GM23248 (cell line): Measurements from ENCODE around the gene POR. TPM values are rescaled to one million over a fixed set of nuclear protein-coding genes. Genes with fewer than 3 reads are reported as not detected.

Experiments
- DNase-seq: peaks from one replicate; pipeline ENCODE4 v3.0.0-alpha.2; 2015
- H2AFZ ChIP-seq: fragments of 200-600 bp; sonication (generic); 2 replicates; pipeline ENCODE4 v1.6.1; 2016; ENCODE audit warnings: antibody characterized with exemption
- H3F3A ChIP-seq: fragments of 200-600 bp; sonication (generic); 2 replicates; pipeline ENCODE4 v1.6.1; 2016; ENCODE audit warnings: mild to moderate bottlenecking, antibody characterized with exemption, mixed run types; ENCODE audit not compliant: insufficient read depth
- H3K27ac ChIP-seq: fragments of 200-600 bp; sonication (generic); 2 replicates; pipeline ENCODE4 v1.5.1; 2016; ENCODE audit warnings: mild to moderate bottlenecking
- H3K27me3 ChIP-seq: fragments of 200-600 bp; sonication (generic); replicated peaks from 2 replicates; pipeline ENCODE4 v1.6.1; 2016; ENCODE audit warnings: mild to moderate bottlenecking; ENCODE audit not compliant: insufficient read depth
- H3K36me3 ChIP-seq: fragments of 200-600 bp; sonication (generic); 2 replicates; pipeline ENCODE4 v1.6.1; 2016; ENCODE audit warnings: low read depth, mild to moderate bottlenecking
- H3K4me1 ChIP-seq: fragments of 200-600 bp; sonication (generic); 2 replicates; pipeline ENCODE4 v1.6.1; 2016; ENCODE audit warnings: mild to moderate bottlenecking; ENCODE audit not compliant: insufficient read depth
- H3K4me2 ChIP-seq: fragments of 200-600 bp; sonication (generic); one replicate; pipeline ENCODE4 v1.6.1; 2016; ENCODE audit warnings: mild to moderate bottlenecking; ENCODE audit not compliant: unreplicated experiment
- H3K4me3 ChIP-seq: fragments of 200-600 bp; sonication (generic); 2 replicates; pipeline ENCODE4 v1.5.1; 2016; ENCODE audit warnings: mild to moderate bottlenecking
- H3K79me2 ChIP-seq: fragments of 200-600 bp; sonication (generic); 2 replicates; pipeline ENCODE4 v1.6.1; 2016; ENCODE audit warnings: mild to moderate bottlenecking; ENCODE audit not compliant: insufficient read depth
- H3K9ac ChIP-seq: fragments of 200-600 bp; sonication (generic); 2 replicates; pipeline ENCODE4 v1.6.1; 2016; ENCODE audit warnings: mild to moderate bottlenecking
- H3K9me2 ChIP-seq: fragments of 200-600 bp; sonication (generic); 2 replicates; pipeline ENCODE4 v1.6.1; 2016; ENCODE audit warnings: mixed run types, mild to moderate bottlenecking, moderate library complexity; ENCODE audit not compliant: insufficient read depth
- H3K9me3 ChIP-seq: fragments of 200-600 bp; sonication (generic); one replicate; pipeline ENCODE4 v1.6.1; 2017; ENCODE audit warnings: low read depth
- H4K20me1 ChIP-seq: fragments of 200-600 bp; sonication (generic); 2 replicates; pipeline ENCODE4 v1.6.0; 2016; ENCODE audit not compliant: insufficient read depth
- EZH2 ChIP-seq: fragments of 200-600 bp; sonication (generic); IDR thresholded peaks from 2 replicates; pipeline ENCODE4 v1.6.1; 2018; ENCODE audit warnings: antibody characterized with exemption, mild to moderate bottlenecking; ENCODE audit not compliant: insufficient read depth, poor library complexity, severe bottlenecking
- EZH2phosphoT487 ChIP-seq: fragments of 200-600 bp; sonication (generic); IDR thresholded peaks from 2 replicates; pipeline ENCODE4 v1.6.1; 2018; ENCODE audit warnings: antibody characterized with exemption, moderate library complexity, mild to moderate bottlenecking, low read depth; ENCODE audit not compliant: insufficient read depth
- WGBS, 2 experiments: methylation state at CpG; one replicate each; pipeline ENCODE4 v1.1.6; 2015 to 2017; ENCODE audit warnings: low lambda C conversion rate in 2 of 2, low coverage in 1 of 2; ENCODE audit errors: missing lambda C conversion rate in 2 of 2; 5-methylcytosine and 5-hydroxymethylcytosine counted together
- in situ Hi-C: fragments of 300-500 bp; cut with MboI; formaldehyde crosslinking; loops from 2 replicates; pipeline ENCODE4 v1.15.0; 2020
- polyA plus RNA-seq: library from polyadenylated mRNA; unstranded; fragments of >200 nt; fragmentation: Nextera tagmentation; extraction: Ambion mirVana; gene quantifications from 2 replicates; pipeline ENCODE4 v1.2.1, GENCODE V29; 2016
- total RNA-seq: library from RNA; depleted of rRNA; stranded (reverse); fragments of >200 nt; shearing (Covaris generic); gene quantifications from 2 replicates; pipeline ENCODE4 v1.2.3, GENCODE V29; 2014

POR gene
- total and polyA plus RNA-seq, 2 experiments from 2014 or later = 42.7 to 58.6 TPM

DNA sequence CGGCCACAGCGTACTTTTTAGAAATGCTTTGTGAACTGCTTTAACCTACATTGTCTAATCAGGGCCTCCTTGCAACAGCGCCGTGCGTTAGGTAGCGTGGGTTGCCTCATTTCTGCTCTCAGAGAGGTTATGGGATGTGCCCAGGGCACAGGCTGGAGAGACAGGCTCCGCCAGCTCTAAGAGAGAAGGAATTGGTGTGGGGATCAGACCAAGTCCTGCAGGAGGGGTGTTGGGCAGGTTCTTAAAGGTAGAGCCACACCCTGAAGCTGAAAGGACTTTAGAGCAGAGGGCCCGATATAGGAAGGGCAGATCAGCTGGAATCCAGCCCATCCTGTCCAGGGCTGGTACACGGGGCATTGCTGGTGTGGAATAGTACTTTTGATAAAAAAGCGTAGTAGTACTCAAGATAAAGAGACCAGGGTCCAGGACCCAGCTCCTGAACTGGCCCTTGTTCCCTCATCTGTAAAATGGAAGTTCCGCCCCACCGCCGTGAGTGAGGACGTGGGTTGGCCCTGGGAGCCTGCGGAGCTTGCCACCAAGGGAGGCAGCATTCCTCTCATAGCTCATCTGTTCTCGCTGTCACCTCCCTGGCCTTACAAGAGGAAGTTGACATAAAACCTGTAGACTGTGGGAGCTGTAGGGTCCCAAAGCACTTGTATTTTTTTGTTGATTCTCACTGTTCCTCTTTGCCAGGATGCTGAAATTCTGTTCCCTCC lies 42.2 kb downstream of the POR start:
- H3K36me3 ChIP-seq = peaks cover 9% of the 10 kb centered on the region; the same call in 1 of the 2 replicates
- in situ Hi-C loops = no loop called here
- H3K4me3 ChIP-seq = no peak overlapping the region
- peaks cover 4% of the 10 kb centered on the region; the same call in 1 of the 2 replicates for H3F3A ChIP-seq
- H3K4me2 ChIP-seq = no peak overlapping the region
- TF ChIP-seq EZH2 (no peak), EZH2phosphoT487 (no peak)
- WGBS, 2 experiments = 93 to 95% methylated on average over 16 of the region's 16 CpGs
- H3K4me1 ChIP-seq = peaks cover 3% of the 10 kb centered on the region; the same call in 1 of the 2 replicates
- H3K9me2 ChIP-seq = no peaks in the 10 kb centered on the region
- no peaks in the 10 kb centered on the region for H3K79me2 ChIP-seq
- no peak overlapping the region for H3K9ac ChIP-seq
- no peaks in the 10 kb centered on the region for H4K20me1 ChIP-seq
- no peaks in the 10 kb centered on the region for H3K9me3 ChIP-seq
- H2AFZ ChIP-seq = no peak overlapping the region
- H3K27me3 ChIP-seq = no peaks in the 10 kb centered on the region
- no peak overlapping the region for H3K27ac ChIP-seq
- no peak for DNase-seq

DNA sequence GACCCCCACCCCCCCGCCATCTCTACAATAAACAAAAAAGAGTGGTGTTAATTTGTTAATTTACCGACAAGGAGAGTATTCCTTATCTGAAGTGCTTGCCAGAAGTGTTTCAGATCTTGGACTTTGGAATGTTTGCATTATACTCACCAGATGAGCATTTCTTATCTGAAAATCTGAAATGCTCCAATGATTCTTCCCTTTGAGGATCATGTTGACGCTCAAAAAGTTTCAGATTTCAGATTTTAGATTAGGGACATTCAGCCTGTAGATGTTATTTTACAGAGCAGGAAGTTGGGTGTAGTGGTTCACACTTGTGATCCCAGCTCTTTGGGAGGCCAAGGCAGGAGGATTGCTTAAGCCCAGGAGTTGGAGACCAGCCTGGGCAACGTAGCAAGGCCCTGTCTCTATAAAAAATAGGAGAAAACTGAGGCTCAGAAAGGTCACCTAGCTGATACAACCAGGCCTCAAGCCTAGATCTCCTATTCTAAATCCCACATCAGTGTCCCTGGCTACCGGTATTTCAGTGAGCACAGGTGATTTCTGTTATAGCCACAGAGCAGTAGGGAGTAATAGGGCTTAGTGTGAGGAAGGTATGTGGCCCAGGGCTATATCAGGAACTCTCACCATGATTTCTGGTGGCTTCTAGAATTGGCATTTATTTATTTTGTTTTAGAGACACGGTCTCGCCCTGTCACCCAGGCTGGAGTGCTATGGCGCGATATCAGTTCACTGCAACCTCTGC lies 44.0 kb downstream of the POR start:
- H3K79me2 ChIP-seq = 0 out of 2 replicates have a peak, but pooled peaks cover under 1% of the 10 kb centered on the region
- H3K36me3 ChIP-seq = peaks cover 9% of the 10 kb centered on the region; the same call in 1 of the 2 replicates
- no peak for TF ChIP-seq EZH2phosphoT487
- TF ChIP-seq EZH2 = no peak
- in situ Hi-C loops = no loop called here
- no peak overlapping the region for H3K4me2 ChIP-seq
- no peak for DNase-seq
- H3K9me2 ChIP-seq = no peaks in the 10 kb centered on the region
- H3K4me3 ChIP-seq = no peak overlapping the region
- H3K4me1 ChIP-seq = peaks cover 17% of the 10 kb centered on the region
- no peak overlapping the region for H3K9ac ChIP-seq
- no peak overlapping the region for H2AFZ ChIP-seq
- WGBS, 2 experiments = 90 to 92% methylated on average over 9 of the region's 9 CpGs
- H3F3A ChIP-seq = peaks cover 18% of the 10 kb centered on the region; the same call in 1 of the 2 replicates
- H3K27me3 ChIP-seq = no peaks in the 10 kb centered on the region
- H3K27ac ChIP-seq = no peak overlapping the region
- no peaks in the 10 kb centered on the region for H4K20me1 ChIP-seq
- H3K9me3 ChIP-seq = no peaks in the 10 kb centered on the region

DNA sequence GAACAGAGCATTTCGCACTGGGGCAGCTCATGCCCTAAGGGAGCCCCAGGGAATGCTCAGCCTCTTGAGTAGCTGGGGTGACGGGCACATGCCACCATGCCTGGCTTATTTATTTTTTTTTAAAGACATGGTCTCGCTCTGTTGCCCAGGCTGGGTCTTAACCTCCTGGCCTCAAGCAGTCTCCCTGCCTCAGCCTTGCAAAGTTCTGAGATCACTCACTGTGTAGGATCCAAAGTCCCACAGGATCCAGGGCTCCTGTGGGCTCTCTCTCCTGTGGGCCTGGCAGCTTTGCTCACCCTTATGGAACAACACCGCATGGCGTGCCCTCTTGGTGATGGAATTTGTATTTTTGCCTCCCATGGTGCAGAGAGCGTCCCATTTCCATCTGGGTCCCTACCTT lies 45.4 kb downstream of the POR start:
- Histone ChIP-seq H3K79me2 (0 out of 2 replicates have a peak, but pooled peaks cover 4% of the 10 kb centered on the region), H3F3A (peaks cover 18% of the 10 kb centered on the region; the same call in 1 of the 2 replicates), H3K36me3 (peaks cover 9% of the 10 kb centered on the region; the same call in 1 of the 2 replicates), H3K27ac (no peak overlapping the region), H3K4me1 (peaks cover 17% of the 10 kb centered on the region), H3K9me3 (no peaks in the 10 kb centered on the region), H2AFZ (no peak overlapping the region), H3K4me2 (no peak overlapping the region), H3K27me3 (no peaks in the 10 kb centered on the region), H4K20me1 (no peaks in the 10 kb centered on the region), H3K9me2 (no peaks in the 10 kb centered on the region), H3K4me3 (no peak overlapping the region), H3K9ac (no peak overlapping the region)
- 98 to 99% methylated on average over 6 of the region's 6 CpGs for WGBS, 2 experiments
- TF ChIP-seq EZH2phosphoT487 = no peak
- TF ChIP-seq EZH2 = no peak
- in situ Hi-C loops = no loop called here
- no peak for DNase-seq

DNA sequence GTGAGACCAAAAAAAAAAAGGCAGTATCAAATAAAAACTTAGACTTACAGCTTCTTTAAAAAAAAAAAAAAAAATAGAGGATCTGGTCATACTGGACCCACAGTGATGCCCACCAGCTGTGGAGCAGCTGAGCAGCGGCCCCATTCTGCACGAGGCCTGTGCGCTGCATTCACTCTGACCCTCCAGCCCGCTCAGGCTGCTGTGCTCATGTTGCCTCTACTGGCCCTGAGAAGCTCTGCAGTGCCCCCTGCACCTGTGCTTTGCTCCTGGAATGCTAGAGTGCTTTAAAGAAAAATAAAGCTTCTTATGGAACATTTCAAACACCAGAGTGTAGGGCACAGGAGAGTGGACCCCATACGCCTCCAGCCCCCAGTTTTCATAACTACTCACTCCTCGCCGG lies 46.3 kb downstream of the POR start:
- Histone ChIP-seq H3K9me2 (no peaks in the 10 kb centered on the region), H3K4me1 (peaks cover 21% of the 10 kb centered on the region), H4K20me1 (no peaks in the 10 kb centered on the region), H3K4me2 (no peak overlapping the region), H3K27ac (no peak overlapping the region), H3K4me3 (no peak overlapping the region), H3K27me3 (no peaks in the 10 kb centered on the region), H3K9ac (no peak overlapping the region), H3K79me2 (0 out of 2 replicates have a peak, but pooled peaks cover 4% of the 10 kb centered on the region), H2AFZ (no peak overlapping the region), H3F3A (peaks cover 18% of the 10 kb centered on the region; the same call in 1 of the 2 replicates), H3K9me3 (no peaks in the 10 kb centered on the region), H3K36me3 (peaks cover 3% of the 10 kb centered on the region; the same call in 1 of the 2 replicates)
- in situ Hi-C loops = no loop called here
- TF ChIP-seq EZH2 (no peak), EZH2phosphoT487 (no peak)
- no peak for DNase-seq
- WGBS, 2 experiments = 99% methylated on average over 7 of the region's 7 CpGs
